ENCODE results near the gene CCNB1.

DNA sequence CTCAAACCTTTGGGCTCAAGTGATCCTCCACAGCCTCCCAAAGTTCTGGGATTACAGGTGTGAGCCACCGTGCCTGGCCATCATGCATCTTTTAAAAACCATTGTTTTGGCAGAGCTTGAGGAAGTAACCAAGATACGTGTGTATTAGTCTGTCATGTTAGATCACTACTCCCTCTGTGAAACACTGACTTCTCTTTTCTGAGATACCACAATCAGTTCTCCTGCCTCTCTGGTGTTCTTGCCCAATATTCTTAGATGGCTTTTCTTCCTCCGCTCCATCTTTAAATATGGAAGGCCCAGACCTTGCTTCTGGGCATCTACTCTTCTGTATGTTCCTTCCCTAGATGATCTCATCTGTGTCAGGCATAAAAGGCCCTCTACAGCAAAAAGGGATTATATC lies 14.2 kb upstream of the CCNB1 start:
- TF ChIP-seq CTCF (IDR thresholded peaks at IDR 0.05) (no peak), POLR2A (IDR thresholded peaks at IDR 0.05) (no peak)

All from adrenal gland (tissue), 5 donors.